HTR-8/SVneo (cell line): ENCODE data around the gene KRTAP5-10.
A peak's percentile ranks its signal among the peaks of the same experiment; 100 is the strongest.
"Not testable (repeated sequence)": the region's sequence is repeated elsewhere in the genome, so short reads cannot be mapped to it uniquely, and the experiment has no call there.

Experiments used
- DNase-seq: peaks from one replicate; pipeline ENCODE4 v3.0.0; 2011; ENCODE audit warnings: low spot score, mixed read lengths; ENCODE audit not compliant: insufficient read length
- FAIRE-seq: peaks from 2 replicates; lab custom pipeline; 2011; peaks lifted over from hg19 to GRCh38; lab: Jason Lieb, UNC

The KRTAP5-10 gene

DNA sequence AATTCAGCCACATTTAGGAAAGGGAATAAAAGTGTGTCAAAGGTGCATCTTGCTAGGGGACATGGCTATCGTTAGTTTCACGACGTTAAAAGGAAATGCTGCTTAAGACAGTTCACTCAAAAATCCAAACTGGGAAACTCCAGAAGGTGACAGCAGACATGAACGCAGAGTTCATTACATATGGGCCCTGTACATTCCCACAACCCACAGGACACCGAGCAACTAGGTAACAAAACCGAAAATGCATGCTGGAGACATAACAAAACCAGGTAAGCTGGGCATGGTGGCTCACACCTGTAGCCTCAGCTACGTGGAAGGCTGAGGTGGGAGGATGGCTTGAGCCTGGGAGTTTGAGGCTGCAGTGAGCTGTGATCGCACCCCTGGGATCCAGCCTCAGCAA, 2.3 kb downstream of the KRTAP5-10 start:
- not testable (repeated sequence) for FAIRE-seq, DNase-seq

DNA sequence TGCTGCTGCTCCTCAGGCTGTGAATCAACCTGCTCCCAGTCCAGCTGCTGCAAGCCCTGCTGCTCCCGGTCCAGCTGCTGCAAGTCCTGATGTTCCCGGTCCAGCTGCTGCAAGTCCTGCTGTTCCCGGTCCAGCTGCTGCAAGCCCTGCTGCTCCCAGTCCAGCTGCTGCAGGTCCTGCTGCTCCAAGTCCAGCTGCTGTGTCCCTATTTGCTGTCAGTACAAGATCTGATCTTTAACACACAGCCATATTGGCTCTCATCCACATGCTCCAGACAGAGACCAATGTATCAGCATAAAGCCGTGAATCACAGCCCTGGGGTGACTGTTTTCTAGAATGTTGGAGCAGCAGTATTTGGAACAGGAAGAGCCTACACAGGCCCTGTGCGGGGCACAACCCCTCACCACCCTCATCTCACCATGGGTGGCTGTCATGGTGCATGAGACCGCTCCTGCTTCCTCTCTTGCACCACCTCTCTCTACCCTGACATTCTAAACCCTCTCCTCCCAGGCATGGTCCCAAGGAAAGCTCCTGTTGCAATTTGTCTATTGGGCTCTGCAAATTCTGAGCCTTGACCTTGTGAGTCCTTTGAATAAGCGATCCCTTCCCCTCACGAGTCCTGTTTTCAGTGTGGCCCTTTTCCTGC, 3.5 kb downstream of the KRTAP5-10 start:
- FAIRE-seq (peak; percentile 69), DNase-seq (no peak)

DNA sequence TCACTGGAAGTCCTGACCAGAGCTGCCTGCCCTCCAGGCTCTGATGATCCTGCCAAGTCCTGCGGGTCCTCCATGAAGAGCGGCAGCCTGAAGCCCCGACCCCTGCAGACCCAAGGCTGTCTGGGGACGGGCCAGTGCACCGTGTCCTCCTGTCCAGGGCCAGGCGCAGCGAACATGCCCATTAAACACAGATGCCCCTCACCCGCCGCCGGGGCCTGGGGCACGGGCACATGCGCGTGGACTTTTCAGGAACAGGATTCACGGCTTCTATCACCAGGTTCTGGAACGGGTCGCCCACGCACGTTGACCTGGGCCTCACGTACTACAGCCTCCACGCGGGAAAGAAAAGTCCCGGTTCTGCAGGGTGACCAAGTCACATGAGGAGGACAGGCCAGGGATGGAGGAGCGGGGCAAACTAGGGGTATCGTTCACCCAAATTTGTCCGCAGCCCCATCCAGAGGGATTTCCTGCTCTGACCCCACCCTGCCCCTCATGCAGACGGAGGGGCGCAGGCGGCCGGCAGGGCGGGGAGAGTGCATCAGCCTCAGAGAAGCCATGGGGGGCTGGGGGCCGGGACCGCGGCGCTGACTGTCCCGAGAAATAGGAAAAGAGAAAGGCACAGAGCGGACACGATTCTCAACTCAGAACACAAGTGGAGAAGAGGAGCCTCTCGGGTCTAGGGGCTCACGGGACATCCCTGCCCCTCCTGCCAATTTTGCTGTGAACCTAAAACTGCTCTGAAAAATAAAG, 5.9 kb downstream of the KRTAP5-10 start:
- DNase-seq, FAIRE-seq: not testable (repeated sequence)

DNA sequence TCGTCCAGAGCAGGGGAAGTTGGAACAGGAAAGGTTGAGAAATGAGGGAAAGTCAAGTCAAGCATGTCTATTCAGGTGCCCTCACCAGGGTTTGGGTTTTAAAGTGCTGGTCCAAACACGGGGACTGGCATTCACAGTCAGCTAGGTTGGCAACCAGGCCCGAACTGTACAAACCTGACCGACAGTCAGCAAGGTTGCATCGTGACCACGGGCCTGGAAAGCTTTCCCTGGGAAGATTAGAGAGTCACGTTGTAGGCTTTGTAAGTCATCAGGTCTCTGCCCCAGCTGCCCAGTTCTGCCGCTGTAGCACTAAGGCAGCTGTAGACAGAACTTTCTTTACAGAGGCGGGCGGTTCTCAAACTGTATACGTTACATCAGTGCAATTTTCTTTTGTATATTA, 7.4 kb downstream of the KRTAP5-10 start:
- FAIRE-seq (no peak), DNase-seq (no peak)

DNA sequence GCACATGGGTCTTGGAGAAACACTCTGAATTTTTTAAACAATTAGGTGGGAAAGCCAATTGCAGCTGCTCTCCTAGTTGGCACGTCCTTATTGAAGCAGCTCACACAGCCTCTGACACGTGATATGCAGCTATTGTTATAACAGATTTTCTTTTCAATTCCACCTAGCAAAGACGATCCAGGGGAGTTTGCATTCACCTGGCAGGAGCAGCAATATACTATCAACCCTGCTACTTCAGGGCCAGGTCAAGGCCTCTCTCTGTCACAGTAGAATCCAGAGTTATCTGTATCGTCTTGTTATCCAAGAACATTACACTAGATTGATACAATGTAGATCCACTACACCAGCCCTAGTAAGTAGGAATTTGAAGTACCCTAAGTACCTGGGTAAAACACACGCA, 9.1 kb downstream of the KRTAP5-10 start:
- FAIRE-seq (no peak), DNase-seq (no peak)

DNA sequence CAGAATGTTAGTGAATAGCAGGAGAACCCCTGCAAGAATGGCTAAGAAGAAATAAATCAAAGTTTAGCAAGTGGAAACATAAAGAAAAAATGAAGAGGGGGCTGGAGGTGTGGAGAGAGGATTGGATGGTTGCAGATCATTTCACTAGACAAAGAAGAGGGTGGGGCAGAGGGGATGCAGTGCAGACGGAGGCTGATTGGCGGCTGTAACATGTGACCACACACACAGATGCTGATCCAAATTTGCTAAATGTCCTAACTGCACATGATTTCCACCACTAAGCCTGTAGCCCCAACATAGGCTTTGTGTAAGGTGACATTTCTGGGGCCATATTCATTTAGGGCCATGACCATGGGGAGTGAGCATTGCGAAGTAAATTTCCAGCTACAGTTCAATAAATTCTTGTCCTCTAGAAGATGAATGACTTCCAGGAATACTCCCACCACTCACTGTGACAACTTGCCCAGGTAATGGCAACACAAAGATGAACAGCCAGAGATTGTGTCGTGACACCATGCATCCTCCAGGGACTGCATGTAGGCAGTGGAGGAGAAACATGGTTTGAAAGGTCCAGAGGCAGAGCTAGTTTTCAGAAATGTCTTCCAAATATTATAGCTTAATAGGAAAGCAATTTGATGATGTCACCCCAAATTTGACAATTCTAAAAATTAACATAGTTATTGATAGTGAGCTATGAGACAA, 10.5 kb downstream of the KRTAP5-10 start:
- FAIRE-seq (no peak), DNase-seq (no peak)

DNA sequence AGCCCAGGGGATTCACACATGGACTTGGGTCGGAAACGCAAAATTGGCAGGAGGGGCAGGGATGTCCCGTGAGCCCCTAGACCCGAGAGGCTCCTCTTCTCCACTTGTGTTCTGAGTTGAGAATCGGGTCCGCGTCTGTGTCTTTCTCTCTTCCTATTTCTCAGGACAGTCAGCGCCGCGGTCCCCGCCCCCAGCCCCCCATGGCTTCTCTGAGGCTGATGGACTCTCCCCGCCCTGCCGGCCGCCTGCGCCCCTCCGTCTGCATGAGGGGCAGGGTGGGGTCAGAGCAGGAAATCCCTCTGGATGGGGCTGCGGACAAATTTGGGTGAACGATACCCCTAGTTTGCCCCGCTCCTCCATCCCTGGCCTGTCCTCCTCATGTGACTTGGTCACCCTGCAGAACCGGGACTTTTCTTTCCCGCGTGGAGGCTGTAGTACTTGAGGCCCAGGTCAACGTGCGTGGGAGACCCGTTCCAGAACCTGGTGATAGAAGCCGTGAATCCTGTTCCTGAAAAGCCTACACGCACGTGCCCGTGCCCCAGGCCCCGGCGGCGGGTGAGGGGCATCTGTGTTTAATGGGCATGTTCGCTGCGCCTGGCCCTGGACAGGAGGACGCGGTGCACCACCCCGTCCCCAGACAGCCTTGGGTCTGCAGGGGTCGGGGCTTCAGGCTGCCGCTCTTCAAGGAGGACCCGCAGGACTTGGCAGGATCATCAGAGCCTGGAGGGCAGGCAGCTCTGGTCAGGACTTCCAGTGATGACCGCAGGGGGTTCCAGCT, 11.5 kb downstream of the KRTAP5-10 start:
- not testable (repeated sequence) for FAIRE-seq, DNase-seq

DNA sequence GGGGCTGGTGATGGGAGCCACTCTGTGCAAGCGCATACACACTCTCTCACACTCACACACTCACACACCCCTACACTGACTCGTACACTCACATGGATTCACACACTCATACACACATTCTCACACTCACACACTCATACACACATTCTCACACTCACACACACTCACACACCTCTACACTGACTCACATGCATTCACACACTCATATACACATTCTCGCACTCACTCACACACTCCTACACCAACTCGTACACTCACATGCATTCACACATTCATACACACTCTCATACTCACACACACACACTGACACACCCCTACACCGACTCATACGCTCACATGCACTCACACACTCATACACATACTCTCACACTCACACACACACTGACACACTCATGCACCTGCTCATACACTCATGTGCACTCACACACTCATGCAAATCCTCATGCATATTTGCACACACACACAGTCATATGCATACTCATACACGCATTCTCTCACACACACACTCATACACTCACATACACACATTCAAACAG, 12.2 kb downstream of the KRTAP5-10 start:
- FAIRE-seq (peak; percentile 71), DNase-seq (no peak)

DNA sequence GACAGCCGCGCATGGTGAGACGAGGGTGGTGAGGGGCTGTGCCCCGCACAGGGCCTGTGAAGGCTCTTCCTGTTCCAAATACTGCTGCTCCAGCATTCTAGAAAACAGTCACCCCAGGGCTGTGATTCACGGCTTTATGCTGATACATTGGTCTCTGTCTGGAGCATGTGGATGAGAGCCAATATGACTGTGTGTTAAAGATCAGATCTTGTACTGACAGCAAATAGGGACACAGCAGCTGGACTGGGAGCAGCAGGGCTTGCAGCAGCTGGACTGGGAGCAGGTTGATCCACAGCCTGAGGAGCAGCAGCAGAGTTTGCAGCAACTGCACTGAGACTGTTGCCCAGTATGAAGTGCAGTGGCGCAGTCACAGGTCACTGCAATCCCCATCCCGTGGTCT, 14.2 kb downstream of the KRTAP5-10 start:
- not testable (repeated sequence) for FAIRE-seq, DNase-seq

DNA sequence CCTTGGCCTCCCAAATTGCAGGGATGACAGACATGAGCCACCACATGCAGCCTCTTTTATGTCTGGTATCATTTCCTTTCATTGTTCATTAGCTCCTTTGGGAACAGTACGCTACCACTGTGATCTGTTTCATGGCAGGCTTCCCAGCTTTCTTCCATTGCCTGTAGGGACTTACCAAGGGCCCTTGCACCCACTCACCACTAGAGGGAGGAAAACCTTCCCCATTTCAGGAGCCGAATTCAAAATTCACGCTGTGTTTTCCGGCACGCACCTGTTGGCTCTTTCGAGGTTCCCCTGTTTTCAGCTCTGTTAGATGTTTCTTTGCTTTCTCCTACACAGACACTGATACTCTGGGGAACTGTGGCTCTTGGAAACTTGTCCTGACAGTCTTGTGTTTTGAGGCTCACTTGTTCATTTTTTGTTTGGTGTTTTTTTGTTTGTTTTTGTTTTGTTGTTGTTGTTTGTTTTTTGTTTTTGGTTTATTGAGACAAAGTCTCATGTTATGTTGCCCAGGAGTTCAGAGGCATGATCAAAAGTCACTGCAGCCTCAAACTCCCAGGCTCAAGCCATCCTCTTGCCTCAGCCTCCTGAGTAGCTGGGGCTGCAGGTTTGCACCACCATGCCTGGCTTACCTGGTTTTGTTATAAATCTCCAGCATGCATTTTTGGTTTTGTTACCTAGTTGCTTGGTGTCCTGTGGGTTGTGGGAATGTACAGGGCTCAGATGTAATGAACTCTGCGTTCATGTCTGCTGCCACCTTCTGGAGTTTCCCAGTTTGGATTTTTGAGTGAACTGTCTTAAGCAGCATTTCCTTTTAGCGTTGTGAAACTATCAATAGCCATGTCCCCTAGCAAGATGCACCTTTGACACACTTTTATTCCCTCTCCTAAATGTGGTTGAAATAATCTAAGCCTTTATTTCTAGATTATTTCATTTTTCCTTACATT, 15.0 kb downstream of the KRTAP5-10 start:
- DNase-seq (peak; percentile 58), FAIRE-seq (no peak)

DNA sequence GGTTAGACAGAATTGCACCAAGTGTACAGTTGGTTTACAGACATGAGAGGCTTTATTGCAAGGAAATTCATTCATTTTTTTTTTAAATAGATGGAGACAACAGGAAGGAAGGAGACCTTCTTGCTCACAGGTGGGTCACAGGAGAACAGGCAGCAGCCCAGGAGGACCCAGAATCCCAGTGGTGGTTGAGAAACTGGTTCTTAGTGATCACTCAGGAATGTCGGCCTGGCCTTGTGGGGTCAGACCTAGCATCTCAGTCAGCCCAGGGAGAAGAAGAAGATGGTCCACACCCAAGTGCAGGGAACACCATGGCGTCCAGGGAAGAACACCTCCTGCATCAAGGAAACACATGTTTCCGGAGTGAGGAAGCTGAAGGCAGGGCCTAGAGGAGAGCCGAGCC, 16.5 kb downstream of the KRTAP5-10 start:
- FAIRE-seq = no peak
- DNase-seq = no peak

DNA sequence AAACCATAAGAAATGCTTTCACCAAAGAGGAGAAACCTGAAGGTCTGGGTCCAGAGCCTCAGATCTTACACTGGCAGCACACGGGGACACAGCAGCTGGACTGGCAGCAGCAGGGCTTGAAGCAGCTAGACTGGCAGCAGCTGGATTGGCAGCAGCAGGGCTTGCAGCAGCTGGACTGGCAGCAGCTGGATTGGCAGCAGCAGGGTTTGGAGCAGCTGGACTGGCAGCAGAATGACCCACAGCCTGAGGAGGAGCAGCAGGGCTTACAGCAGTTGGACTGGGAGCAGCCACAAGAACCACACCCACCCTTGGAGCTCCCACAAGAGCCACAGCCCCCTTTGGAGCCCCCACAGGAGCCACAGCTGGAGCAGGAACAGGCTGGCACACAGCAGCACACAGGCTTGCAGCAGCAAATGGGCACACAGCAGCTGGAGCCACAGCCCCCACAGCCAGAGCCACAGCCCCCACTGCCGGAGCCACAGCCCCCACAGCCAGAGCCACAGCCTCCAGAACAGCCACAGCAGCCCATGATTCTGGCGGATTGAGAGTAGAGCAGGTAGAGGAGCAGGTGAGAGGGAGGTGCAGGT, 17.0 kb downstream of the KRTAP5-10 start, which contains the start of gene KRTAP5-11:
TSS of gene KRTAP5-11 (minus strand) at position 567 of the 587 bp plus-strand sequence. CDS start at position 529, 38 bp downstream.
- DNase-seq (no peak), FAIRE-seq (no peak)

DNA sequence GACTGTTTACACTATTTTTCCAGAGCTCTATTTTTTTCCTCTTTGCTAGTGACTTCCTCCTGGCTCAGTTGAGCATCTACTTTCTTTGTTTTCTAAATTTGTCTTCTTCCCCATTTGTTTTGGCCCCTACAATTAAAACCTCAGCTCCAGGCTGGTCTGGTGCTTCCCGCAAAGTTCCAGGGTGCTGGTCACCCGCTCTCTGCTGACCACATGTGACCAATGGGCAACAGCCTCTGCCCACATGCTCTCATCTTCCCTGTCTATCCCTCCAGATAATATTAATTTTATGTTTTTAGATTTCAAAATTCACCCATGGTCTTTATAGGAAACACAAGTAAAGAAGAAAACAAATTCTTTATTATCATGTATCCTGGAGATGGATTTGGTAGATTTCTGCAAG, 17.6 kb downstream of the KRTAP5-10 start:
- not testable (repeated sequence) for FAIRE-seq, DNase-seq

DNA sequence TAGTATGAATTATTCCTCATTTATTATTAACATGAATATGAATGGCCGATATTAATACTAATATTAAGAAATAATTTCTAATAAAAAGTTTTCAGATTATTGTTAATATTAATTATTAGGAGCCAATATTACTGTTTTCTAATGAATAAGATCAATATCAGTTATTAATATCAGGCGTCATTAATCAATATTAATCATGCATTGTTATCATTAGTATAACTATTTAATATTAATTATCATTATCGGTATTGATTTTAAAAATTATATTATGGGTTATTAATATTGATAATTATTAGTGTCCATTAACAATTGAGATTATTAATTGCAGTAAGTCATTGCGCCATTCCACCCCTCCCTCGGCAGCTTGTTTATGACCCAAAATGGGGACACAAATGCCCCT, 20.3 kb downstream of the KRTAP5-10 start:
- FAIRE-seq, DNase-seq: not testable (repeated sequence)

DNA sequence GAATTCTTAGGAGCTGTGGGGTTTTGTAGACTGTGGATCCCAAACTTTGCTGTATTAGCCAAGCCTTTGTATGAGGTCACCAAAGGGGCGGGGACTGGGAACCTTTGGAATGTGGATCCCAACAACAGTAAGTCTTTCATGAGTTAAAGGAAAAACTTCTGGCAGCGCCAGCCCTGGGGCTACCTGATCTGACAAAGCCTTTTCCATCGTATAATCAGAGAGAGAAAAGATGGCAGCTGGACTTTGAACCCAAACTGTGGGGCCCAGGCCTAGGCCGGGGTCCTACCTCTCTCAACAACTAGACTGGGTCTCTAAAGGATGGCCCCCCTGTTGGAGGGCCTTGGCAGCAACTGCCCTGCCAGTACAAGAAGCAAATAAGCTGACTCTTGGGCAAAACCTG, 23.0 kb downstream of the KRTAP5-10 start:
- DNase-seq, FAIRE-seq: not testable (repeated sequence)

DNA sequence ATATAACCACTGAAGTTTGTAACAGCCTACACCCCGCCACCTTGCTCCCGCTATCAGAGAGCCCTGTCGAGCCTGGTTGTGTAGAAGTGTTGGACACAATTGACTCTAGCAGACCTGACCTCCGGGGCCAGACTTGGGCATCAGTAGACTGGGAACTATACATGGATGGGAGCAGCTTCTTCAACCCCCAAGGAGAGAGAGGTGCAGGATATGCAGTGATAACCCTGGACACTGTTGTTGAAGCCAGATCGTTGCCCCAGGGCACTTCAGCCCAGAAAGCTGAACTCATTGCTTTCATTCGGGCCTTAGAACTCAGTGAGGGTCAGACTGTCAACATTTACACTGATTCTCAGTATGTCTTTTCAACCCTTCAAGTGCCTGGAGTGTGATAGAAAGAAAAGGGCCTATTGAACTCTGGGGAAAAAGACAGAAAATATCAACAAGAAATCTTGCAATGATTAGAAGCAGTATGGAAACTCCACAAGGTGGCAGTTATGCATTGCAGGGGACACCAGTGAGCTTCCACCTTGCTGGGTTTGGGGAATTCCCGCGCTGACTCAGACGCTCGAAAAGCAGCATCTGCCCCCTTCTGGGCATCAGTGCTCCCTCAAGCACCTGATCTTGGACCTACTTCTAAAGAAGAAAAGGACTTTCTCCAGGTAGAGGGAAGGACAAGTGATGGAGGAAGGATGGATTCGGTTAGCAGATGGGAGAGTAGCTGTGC, 23.6 kb downstream of the KRTAP5-10 start:
- not testable (repeated sequence) for DNase-seq, FAIRE-seq

DNA sequence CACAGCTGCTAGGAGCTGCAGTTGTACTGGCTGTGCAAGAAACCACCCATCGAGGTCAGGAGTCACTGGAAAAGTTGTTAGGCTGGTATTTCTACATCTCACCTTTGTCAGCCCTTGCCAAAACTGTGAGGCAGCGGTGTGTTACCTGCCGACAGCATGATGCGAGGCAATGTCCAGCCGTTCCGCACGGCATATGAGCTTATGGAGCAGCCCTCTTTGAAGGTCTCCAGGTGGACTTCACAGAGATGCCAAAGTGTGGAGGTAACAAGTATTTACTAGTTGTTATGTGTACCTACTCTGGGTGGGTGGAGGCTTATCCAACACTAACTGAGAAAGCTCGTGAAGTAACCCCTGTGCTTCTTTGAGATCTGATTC, 24.2 kb downstream of the KRTAP5-10 start:
- not testable (repeated sequence) for DNase-seq, FAIRE-seq

DNA sequence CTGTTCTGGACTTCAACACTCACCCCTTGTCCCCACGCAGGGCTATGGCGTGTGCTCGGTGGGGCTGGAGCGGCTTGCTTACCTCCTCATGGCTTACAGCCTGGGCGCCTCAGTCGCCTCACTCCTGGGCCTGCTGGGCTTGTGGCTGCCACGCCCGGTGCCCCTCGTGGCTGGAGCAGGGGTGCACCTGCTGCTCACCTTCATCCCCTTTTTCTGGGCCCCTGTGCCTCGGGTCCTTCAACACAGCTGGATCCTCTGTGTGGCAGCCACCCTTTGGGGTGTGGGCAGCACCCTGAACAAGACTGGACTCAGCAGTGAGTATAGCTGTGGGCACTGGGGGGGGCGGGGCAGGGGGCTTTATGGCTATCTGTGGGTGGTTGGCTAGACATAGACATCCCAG, 37.9 kb downstream of the KRTAP5-10 start:
- FAIRE-seq, DNase-seq: not testable (repeated sequence)
